GM19452 (cell line): Measurements from ENCODE around the gene CACNA2D2.

Experiments
- ATAC-seq: cut with Tn5 transposase; IDR thresholded peaks from one replicate; pipeline ENCODE4 v1.9.1; 2021; ENCODE audit not compliant: unreplicated experiment

Gene CACNA2D2

DNA sequence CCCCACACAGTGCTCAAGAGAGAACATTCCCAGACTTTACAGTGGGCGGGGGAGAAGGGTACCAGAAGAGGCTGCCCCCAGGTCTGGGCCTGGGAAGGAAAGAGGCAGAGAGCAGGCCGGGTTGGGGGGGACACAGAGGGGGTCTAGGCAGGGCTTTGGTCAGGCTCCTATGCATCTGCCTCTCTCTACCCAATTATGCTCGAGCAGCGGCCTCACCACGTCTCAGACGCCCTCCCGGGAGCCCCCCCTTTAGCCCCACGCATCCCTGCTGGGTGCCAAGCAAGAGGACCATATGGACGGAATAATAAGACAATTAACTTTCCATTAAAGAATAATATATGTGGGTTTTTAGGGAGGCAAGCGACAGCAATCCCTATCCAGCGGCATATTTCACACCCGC lies 32.8 kb downstream of the CACNA2D2 start:
- ATAC-seq, result no peak

DNA sequence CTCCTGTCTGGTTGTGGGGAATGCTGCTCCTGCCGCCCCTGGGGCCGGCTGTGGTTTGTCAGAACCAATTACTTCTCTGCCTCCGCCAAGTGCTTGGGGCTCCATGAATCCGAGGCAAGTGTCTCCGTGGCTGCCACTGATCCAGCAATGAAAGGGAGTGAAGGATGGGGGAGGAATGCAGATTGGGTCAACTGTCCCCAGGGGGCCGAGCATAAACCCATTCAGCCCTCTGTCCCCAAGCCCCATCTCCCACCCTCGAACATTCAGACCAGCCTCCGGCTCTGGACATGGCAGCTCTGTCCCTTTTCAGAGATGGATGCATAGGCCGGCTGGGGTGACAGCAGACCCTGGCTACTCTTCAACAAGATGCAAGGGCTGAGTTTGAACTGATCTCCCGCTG lies 35.5 kb downstream of the CACNA2D2 start:
- no peak for ATAC-seq

DNA sequence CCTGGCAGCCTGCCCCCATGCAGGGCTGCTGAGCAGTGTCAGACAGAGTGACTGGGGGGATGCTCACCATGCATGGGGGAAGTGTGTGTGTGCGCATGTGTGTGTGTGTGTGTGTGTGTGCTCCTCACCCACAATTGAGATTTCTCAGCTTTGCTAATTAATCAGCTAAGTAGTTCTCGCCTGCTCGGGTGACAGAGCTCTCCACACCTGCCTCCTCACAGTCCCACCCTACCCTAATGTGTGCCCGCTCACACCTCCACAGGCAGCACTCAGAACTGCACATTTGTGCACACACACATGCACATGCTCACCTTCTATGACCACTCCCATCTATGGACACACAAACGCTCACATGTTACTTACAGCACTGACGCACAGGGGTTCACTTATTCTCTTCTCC lies 37.3 kb downstream of the CACNA2D2 start:
- no peak for ATAC-seq

DNA sequence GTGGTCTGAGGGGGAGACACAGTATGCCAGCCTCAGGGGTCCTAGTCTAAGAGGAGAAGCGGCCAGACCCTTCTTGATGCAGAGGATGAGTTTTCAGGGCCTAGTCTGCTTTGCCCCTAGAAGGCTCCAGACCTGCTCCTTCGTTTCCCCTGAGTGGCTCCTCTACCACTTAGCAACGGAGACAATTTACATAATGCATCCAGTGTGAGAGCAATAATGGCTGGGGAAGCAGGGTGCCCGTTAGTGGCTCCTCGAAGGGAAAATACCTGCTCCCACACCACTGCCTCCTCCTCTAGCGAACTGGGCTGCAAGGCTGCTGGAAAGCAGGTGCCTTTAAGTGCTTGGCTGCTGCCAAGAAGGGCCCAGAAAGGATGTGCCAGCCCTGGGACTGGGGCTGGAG lies 38.9 kb downstream of the CACNA2D2 start:
- no peak for ATAC-seq

DNA sequence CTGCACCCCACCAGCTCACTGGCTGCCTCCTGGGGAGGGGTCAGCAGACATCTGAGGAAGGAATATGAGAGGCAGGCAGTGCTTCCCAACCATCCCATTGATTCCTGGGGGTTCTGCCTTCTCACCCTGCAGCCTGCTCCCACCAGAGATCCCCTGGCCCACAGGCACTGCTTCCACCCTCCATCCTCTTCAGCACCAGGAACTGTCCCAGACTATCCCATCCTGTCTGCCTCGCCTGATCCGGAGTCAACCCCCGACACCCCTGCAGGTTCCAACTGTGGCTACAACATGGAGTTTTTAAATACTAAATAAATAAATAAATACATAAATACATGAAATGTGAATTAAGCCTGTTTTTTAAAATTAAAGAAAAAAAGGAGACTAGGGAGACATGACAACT lies 43.6 kb downstream of the CACNA2D2 start:
- ATAC-seq, result no peak

DNA sequence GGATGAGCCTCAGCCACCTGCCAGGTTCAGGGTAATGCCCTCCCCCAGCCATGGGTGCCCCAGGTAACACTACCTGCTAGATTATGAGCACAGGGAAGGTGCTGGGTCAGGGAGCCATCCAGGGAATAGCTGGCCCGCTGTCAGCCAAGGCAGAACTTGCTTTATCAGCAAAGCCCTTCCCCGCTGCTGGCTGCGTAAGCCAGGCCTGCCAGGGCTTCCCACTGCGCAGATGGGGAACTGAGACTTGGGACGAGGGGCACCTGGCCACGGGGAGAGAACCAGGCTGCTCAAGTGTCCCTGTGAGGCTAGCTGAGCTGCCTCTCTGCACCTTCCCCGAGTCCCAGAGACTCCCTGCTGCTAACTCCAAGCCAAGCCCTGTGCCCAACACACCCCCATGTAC lies 45.4 kb downstream of the CACNA2D2 start:
- ATAC-seq, result no peak

DNA sequence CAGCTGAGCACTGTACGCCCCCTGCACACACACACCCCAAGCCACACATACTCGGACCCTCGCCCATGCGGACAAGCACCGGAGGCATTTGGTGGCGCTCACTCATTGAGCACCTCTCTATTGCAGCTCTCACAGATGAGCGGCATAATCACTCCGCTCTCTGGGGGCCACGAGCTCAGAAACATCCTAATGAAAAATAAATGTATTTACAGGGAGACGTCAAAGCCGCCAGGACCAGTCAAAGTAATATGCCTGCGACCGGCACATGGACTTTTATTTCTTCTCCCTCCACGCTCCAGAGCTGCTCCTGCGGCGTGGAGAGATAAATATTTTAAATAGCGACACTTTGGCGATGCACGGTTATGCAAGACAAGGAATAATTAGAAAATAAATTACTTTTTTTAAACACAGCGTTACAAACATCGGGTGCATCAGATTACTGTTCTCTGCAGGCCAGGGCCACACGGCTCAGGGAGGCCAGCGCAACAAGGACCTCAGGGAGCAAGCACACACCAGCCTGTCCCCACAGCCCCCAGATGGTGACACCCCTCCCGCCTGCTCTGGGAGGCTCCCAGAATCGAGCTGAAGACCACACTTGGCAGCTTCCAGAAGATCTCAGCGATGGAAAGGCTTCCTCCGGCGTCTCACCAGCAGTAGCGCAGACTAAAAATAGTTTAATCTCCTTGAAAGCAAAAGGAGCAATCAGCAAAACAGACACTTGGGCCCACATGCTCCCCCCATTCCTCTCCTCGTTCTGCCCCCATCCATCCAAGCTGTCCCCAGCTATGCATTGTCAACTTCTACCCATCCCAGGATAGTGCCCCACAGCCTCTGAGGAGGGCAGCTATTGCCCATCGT lies 48.0 kb downstream of the CACNA2D2 start:
- no peak for ATAC-seq

DNA sequence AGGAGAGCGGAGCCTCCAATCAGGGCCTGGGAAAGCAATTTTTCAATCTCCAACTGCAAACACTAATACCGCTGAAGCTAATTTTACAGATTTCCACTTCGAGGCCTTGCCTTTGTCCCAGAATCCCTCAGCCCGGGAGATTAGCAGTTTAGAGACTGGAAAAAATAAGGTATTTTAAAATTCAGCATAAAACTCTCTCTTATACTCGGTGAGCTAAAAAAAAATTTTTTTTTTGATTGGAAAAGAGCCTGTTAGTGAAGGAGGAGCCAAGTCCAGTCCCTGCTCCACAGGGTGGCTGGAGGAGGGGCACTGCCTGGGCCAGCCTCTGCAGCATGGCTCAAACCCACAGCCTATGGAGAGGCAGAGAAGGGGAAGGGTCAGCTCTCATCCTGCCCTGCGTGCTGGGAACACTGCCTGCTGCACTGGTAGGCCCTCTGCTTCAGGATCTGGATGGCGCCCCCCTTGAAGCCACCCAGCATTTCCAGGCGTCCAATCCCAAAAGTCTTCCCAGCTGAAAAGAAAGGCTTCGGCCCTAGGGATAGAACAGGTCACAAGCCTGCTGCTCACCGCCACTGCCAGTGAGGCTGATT lies 48.9 kb downstream of the CACNA2D2 start:
- no peak for ATAC-seq

DNA sequence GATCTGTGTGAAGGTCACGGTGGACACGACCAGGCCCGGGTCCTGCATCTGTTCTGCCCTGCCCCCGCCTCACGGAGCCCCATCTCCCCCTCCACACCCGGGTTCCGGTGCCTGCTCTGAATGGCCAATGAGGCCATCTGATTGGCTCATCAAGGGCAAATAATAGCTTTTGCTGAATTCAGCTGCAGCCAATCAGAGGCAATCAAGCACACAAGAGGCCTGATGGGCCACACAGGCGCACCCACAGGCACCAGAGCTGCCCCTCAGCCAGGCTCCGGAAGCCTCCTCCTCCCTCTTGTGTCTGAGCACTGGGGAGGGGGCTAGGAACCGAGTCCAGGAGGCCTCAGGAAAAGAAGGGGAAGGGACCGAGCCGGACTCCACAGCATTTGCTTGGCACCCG lies 49.5 kb downstream of the CACNA2D2 start:
- no peak for ATAC-seq

DNA sequence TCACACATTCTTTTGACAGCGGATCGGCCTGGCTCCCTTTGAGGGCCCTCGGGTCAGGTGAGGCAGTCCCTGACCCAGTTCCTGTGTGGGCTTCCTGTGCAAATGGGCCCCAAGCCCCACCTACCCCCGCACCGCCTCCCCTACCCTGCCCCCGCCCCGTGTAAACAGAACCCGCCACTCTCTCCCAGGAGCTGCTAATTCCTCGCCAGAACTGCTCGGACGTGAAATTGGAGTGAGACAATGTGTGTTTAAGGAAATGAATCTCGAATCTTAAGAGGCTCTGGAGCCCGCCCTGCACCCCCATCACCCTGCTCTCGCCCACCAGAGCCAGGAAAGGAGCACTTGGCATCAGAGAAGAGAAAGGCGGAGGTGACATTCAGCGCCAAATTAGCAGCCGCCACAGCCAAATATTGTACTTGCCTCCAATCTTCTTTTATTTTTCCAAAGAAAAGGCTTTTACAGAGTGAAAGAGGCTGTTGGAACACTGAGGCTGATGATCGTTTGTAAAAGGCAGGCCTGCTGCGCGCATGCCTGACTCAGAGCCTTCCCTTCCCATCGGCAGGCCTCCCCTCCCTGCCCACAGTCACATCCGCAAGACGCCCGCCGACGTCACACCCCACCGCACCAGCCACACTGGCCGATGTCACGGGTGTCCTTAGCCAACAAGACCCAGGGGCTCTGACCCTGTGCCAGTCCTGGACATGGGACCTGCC lies 53.1 kb downstream of the CACNA2D2 start:
- no peak for ATAC-seq

DNA sequence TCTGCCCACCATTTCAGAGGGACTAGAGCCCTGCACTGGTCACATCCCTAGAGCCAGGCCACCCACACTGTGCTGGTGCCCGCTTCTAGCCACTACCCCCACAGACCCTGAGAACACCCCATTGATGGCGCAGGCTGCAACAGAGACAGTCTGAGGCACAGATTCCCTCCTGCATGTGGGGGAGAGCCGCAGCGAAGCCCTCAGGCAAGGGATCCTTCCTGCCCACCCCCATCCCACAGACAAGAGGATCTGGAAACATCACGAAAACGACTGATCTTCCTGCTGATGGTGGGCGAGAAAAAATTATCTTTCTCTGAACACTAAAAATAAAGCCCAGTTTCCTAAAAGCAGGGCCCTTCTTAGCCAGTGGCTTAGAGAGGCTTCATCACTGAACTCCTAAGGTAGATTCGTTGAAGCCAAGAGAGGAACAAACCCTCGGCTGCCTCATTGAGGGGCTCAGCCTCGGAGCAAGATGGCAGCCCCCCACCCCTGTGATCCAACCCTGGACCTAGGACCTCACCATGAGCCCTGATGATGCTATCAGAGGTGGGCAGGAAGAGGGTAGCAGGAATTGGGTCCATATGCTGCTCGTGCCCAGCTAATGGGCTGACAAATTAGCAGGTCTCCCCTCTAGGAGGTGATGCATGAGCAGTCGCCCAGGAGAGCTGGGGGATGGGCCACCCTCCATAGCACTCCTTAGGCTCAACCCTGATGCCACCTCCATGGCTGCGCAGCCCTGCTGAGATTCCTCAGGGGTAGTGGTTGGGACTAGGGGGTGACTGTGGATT lies 54.5 kb downstream of the CACNA2D2 start:
- no peak for ATAC-seq

DNA sequence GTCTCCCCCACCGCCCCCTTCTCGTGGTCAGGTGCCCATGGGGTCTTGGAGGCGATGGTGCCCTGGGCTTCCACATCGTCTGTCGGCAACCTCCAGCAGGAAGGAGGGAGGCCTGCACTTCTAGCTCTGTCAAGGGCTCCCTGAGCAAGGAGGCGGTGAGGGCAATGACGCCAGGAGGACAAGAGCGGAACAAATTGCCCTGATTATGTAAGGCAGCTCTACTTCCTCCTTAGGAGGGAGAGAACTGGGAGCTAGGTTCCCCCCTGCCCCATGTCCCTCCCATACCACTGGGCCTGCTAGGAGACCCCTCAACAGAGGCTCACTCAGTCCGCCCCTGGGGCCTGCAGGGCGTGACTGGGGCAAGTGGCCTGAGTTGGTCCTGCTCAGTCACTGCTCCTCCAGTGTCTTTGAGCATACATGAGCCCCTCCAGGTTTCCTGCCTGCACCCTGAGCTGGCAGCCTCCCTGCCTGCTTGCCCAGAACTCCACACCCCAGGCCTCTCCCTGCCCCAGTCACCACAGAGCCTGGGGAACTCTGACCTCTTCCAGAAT lies 56.1 kb downstream of the CACNA2D2 start:
- no peak for ATAC-seq

DNA sequence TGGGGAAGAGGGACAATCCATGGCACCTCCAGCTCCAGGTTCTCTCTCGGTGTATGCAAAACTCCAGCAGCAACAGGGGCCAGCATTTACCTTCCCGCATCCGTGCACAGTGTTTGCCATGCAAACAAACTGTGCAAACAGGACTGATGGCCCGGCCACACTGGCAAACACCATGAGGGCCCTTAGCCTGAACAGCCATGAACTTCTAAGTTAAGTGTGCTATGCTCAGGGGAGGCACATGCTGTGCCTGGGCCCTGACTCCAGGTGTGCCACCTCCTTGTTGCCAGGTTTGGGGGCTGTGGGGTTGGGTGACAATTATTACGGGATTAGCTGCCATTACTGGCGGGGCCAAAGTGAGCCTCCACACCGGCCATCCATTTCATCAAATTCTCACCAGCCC lies 57.5 kb downstream of the CACNA2D2 start:
- no peak for ATAC-seq

DNA sequence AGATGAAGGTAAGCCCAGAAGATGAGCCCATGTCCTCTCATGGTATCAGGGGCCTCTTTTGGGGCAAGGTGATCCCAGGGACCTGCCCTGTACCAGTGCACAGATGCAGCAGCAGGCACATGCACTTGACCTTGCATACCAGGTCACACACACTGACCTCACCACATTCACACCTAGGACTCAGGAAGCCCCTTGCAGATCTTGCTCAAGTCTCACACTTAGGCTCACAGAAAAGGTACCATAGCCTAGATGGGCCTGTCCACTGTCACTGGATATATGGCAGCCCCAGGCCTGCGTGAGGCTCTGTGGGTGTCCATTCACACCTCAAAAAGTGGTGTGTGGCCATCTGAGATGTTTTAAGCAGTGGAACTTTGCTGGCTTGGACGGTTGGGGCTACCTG lies 58.7 kb downstream of the CACNA2D2 start:
- ATAC-seq, result no peak

DNA sequence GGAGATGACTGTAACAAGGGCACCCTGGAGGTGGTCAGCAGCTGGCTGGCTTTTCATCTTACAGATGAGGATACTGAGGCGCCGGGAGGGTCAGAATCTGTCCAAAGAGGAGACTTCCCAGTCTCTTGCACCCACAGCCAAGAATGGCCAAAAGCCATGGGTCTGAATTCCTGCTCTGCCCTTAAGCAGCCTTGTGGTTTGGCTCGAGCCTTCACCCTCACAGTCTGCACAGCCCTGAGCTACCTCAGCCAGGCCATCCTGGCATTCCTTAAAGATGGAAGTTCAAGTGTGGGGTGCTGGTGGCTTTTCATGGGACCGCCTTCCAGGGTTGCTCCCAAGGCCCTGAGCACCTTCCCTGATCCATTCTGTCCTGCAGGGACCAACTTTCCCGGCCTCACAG lies 59.2 kb downstream of the CACNA2D2 start:
- no peak for ATAC-seq

DNA sequence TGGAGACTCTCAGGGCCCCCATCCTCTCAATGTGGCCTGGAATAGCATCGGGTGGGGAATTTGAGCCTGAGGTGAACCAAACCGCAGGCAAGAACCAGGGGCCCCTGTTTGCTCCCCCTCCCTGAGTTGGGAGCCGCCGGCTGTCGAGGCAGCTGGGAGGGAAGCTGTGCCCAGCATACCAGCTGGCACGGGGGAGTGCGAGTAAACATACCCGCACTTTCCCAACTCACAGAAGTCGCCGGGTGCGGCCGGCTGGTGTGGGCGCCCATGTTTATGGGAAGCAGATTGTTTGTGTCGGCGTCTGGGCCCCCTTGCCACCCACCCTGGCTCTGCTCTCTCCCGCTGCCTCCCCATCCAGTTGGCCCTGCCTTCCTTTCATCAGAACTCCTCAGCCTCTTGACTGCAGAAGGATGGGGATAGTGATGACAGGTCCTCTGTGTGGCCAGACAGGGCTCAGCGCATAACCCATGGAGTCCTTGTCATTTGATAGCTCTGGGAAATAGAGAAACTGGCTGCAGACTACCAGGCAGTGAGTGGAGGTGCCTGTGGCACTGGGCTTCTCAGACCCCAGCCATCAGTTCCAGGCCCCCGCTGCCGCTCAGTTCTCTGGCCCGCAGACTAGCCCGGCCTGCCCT lies 60.4 kb downstream of the CACNA2D2 start:
- no peak for ATAC-seq

DNA sequence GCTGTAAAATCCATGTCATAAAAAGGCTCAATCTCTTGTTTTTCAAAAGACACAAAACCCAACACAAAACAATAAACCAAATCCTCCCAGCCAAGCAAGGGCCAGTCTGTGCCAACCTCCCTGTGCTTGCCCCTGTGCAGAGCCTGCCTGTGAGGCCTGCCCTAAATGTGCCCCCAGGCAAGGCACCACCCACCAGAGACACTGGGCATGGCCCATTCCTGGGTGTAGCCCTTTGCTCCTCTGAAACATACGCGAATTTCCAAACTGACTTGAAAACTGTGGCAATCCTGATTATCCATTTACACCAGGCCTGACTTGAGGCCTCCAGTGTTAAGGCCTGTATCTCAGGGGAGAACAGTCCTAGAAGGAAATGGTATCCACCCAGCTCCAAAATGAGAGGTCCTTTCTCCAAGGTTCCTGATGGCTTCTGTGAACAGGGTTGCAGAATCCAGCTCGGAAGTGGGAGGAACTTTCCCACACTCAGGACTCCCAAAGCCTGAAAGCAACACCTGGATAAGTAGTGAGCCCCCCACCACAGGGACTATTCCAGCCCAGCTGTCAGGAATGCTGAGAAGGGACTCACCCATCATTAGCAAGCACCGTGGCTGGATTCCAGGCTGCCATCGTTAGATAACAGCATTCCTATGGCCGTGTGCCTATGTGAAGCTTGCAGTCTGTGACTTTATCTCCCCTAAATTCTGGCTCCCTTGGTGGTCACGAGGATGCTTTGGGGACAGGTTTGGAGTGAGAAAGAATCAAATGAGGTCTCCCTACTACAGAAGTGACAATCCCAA lies 61.8 kb downstream of the CACNA2D2 start:
- no peak for ATAC-seq

DNA sequence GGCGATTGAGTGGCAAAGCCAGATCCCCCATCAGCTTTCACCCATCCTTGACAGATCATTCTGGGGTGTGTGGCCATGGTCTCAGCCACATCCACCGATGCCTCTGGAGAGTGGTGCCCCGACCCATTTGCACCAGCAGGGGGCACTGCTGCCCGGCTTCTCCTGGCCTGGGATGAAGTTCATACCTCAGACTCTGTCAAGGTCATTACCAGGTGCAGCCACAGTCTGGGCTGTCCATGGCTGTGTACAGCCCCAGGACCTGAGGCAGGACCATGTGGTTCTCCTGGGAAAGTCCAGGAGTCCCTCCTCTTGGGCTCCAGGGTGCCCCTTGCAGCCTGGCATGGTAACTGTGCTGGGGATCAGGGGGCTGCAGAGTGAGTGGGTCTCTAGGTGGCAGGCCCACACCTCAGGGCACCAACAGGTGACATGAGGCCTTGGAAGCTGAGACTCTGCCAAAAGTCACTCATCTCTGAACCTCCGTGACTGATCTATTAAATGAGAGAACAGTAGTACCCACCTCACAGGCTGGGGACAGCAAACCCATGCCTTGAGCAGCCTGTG lies 67.2 kb downstream of the CACNA2D2 start:
- no peak for ATAC-seq

DNA sequence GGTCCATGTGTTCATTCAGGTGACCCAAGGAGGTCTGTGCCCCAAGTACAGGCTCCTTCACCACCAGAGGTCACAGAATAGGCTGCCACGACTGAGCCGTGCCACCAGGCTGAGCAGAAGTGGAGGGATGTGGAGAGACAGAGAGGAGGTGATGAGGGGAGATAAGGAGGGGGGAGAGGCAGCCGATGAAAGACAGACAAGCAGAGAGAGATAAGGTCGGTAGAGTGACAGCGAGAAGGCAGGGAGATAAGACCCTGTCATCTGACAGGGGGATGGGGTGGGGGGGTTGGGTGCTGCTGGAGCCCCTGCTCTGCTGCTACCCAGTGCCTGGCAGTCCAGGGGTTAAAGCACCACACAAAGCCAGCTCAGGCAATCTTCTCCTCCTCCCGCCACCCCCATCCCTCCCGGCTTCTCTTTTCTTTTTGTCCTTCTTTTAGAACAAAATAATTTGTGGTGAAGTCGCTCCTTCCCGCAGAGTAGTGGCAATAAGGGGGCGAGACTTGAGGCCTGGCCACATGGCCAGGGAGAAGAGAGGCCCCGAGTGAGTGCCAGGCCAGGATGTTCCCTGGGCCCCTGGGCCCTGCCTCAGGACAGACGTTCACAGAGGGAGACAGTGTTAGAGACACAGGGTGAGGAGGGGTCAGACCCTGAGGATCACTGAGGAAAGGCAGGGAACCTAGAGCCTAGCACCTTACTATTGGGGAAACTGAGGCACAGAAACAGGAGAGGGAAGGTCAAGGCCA lies 67.9 kb downstream of the CACNA2D2 start:
- ATAC-seq, result no peak
